DMS 273 (cell line): ENCODE data around the gene METTL17.
"Not testable (repeated sequence)": the region's sequence is repeated elsewhere in the genome, so short reads cannot be mapped to it uniquely, and the experiment has no call there.

Experiments
- DNase-seq: peaks from one replicate; lab custom pipeline; 2025; ENCODE audit not compliant: unreplicated experiment; lab: John Stamatoyannopoulos, UW

Gene METTL17

GRCh38 chr14:21023817-21024584, 34.2 kb downstream of the METTL17 start:
- no peak for DNase-seq

- DNase-seq = peak; percentile 78
These were observed 35.0 kb downstream of the METTL17 start, which contains the start of gene NDRG2 for GRCh38 chr14:21024585-21025370. NDRG2 (minus strand) TSS chr14:21025061; CDS start chr14:21023315, 1,746 bp downstream.

GRCh38 chr14:21025371-21026273, 35.8 kb downstream of the METTL17 start:
- peak; percentile 38 for DNase-seq

GRCh38 chr14:21026274-21026987, 36.7 kb downstream of the METTL17 start:
- no peak for DNase-seq

- DNase-seq = no peak
These were observed 37.2 kb downstream of the METTL17 start for GRCh38 chr14:21026988-21027315.

GRCh38 chr14:21029917-21030316, 40.1 kb downstream of the METTL17 start, which contains the start of gene TPPP2:
TPPP2 (plus strand) TSS chr14:21030217; CDS start chr14:21030582, 365 bp downstream.
- no peak for DNase-seq

- no peak for DNase-seq
These were observed 40.8 kb downstream of the METTL17 start for GRCh38 chr14:21030531-21030930.

- DNase-seq = no peak
These were observed 42.7 kb downstream of the METTL17 start for GRCh38 chr14:21032326-21033132.

GRCh38 chr14:21033133-21033698, 43.4 kb downstream of the METTL17 start:
- DNase-seq = no peak

GRCh38 chr14:21034707-21035106, 44.9 kb downstream of the METTL17 start, which contains the start of gene RNASE13:
RNASE13 (minus strand) TSS chr14:21034807; CDS start chr14:21034288, 519 bp downstream.
- no peak for DNase-seq

GRCh38 chr14:21036751-21037150, 47.0 kb downstream of the METTL17 start:
- DNase-seq = no peak

- no peak for DNase-seq
These were observed 47.4 kb downstream of the METTL17 start for GRCh38 chr14:21037156-21037555.

- DNase-seq = peak; percentile 90
These were observed 49.0 kb downstream of the METTL17 start for GRCh38 chr14:21038441-21039422.

GRCh38 chr14:21039585-21040369, 50.0 kb downstream of the METTL17 start:
- peak; percentile 89 for DNase-seq

- no peak for DNase-seq
These were observed 50.7 kb downstream of the METTL17 start for GRCh38 chr14:21040370-21040925.

- DNase-seq = not testable (repeated sequence)
These were observed 51.2 kb downstream of the METTL17 start for GRCh38 chr14:21040941-21041340.
